OCI-LY7 (cell line): ENCODE measurements around the gene PARVB. TPM values are rescaled to one million over a fixed set of nuclear protein-coding genes. Genes with fewer than 3 reads are reported as not detected.

Experiments used
- BruUV-seq: library from RNA; stranded (reverse); fragments of 400-500 nt; replicated peaks from 2 replicates; lab custom pipeline; 2021; lab: Mats Ljungman, UMichigan
- CTCF ChIA-PET: fragments of 300-600 bp; sonication (Branson Sonifier 250); formaldehyde crosslinking; loops from one replicate; lab custom pipeline; 2022; ENCODE audit warnings: antibody characterized with exemption; ENCODE audit not compliant: unreplicated experiment; lab: Charles Lee
- POLR2A ChIA-PET: fragments of 300-600 bp; sonication (Branson Sonifier 250); formaldehyde crosslinking; loops from one replicate; lab custom pipeline; 2022; ENCODE audit warnings: antibody characterized with exemption; lab: Charles Lee
- DNase-seq: peaks from one replicate; pipeline ENCODE4 v3.0.0-alpha.2; 2015; ENCODE audit warnings: low spot score
- H2AFZ ChIP-seq: fragments of 200-600 bp; sonication (generic), shearing (Covaris generic); 2 replicates; pipeline ENCODE4 v1.6.1; 2014; ENCODE audit warnings: mild to moderate bottlenecking, antibody characterized with exemption, low read length, moderate library complexity
- H3K27ac ChIP-seq: fragments of 200-600 bp; sonication (generic); 2 replicates; pipeline ENCODE4 v1.5.1; 2014; ENCODE audit warnings: mixed run types, low read depth, mild to moderate bottlenecking, moderate library complexity, low read length, inconsistent platforms; ENCODE audit not compliant: poor library complexity, severe bottlenecking
- H3K36me3 ChIP-seq: fragments of 200-600 bp; sonication (generic); 2 replicates; pipeline ENCODE4 v1.6.1; 2014; ENCODE audit warnings: mild to moderate bottlenecking, antibody characterized with exemption, low read length, moderate library complexity, mixed read lengths; ENCODE audit not compliant: insufficient read depth
- H3K4me1 ChIP-seq: fragments of 200-600 bp; sonication (generic); 2 replicates; pipeline ENCODE4 v1.5.1; 2014; ENCODE audit warnings: mild to moderate bottlenecking, low read length; ENCODE audit not compliant: insufficient read depth, poor library complexity, severe bottlenecking
- H3K4me2 ChIP-seq: fragments of 200-600 bp; sonication (generic); 2 replicates; pipeline ENCODE4 v1.6.1; 2014; ENCODE audit warnings: mild to moderate bottlenecking, low read length
- H3K4me3 ChIP-seq: fragments of 200-600 bp; sonication (generic); 2 replicates; pipeline ENCODE4 v1.5.1; 2014; ENCODE audit warnings: mild to moderate bottlenecking, low read depth, low read length; ENCODE audit not compliant: poor library complexity, severe bottlenecking
- H3K79me2 ChIP-seq: fragments of 200-600 bp; sonication (generic); 2 replicates; pipeline ENCODE4 v1.6.1; 2016; ENCODE audit warnings: low read depth, mild to moderate bottlenecking, low read length, moderate library complexity, mixed read lengths; ENCODE audit not compliant: insufficient read depth
- H3K9me2 ChIP-seq: fragments of 200-600 bp; sonication (generic); 2 replicates; pipeline ENCODE4 v1.6.1; 2016; ENCODE audit warnings: mild to moderate bottlenecking, low read length, mixed read lengths; ENCODE audit not compliant: insufficient read depth
- H3K9me3 ChIP-seq: fragments of 200-600 bp; sonication (generic); 2 replicates; pipeline ENCODE4 v1.6.1; 2014; ENCODE audit warnings: mild to moderate bottlenecking, mixed run types, low read length, mixed read lengths
- H4K20me1 ChIP-seq: fragments of 200-600 bp; sonication (generic); 2 replicates; pipeline ENCODE4 v1.6.1; 2014; ENCODE audit warnings: mild to moderate bottlenecking, antibody characterized with exemption, low read length, moderate library complexity, mixed read lengths; ENCODE audit not compliant: insufficient read depth
- EZH2phosphoT487 ChIP-seq: fragments of 200-600 bp; sonication (generic); IDR thresholded peaks from 2 replicates; pipeline ENCODE4 v1.6.1; 2018; ENCODE audit warnings: low read depth, borderline replicate concordance, mild to moderate bottlenecking, mixed run types, antibody characterized with exemption, low read length, moderate library complexity, mixed read lengths
- intact Hi-C: fragments of 100-400 bp; cut with micrococcal nuclease; formaldehyde crosslinking; loops from one replicate; pipeline ENCODE4 v1.10.0; 2022; ENCODE audit not compliant: unreplicated experiment
- total RNA-seq, 2 experiments: library from RNA; depleted of rRNA in 1 of 2; stranded (reverse); fragments of >200 nt in 1 of 2; shearing (Covaris generic) in 1 of 2; gene quantifications; 2 replicates each; pipeline ENCODE4 v1.2.3, GENCODE V29; 2014 to 2022
- TF ChIP-seq, protein P1 (sequence below): fragments of 200-600 bp; sonication (generic); conservative IDR thresholded peaks from 2 replicates; pipeline ENCODE4 v1.5.1; 2014; ENCODE audit warnings: mild to moderate bottlenecking, antibody characterized with exemption, low read length, moderate library complexity, mixed read lengths

The PARVB gene
- total RNA-seq, 2 experiments from 2014 or later: 0.34 TPM; not detected in 1

DNA sequence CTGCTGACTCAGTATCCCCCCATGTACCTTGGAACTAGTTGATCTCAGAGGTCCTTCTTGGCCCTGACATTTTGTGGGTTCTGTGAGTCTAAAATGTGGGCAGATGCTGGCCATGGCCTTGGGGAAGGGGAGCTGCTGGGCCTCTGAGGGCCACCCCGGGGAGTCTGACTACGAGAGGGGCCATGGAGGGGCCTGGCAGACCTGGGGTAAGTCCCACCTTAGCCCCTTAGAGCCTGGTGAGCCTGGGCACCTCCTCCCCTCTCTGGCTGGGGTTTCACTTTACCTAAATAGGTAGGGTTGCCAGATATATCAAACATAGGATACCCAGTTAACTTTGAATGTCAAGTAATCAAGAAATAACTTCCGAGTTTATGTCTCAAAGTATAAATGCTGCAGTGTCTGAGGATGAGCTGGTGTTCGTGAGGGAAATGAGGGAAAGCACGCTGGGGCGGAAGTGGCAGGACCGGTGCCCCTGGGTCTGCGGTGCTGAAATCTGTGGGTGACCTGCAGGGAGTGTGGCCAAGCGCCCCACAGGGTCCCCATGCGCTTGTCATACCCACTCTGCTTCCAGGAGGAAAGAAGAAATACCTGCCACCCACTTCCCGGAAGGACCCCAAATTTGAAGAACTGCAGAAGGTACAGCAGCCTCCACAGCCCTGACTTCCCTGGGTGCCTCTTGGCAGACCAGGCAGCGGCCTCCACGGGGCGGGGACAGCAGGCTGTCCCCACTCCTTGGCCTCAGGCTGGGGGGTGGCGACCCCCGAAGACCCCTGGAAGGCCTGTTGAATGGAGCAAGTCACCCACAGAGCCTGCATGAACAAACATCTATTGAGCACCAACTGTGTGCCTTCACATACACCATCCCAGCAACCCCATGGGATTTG, 161.4 kb downstream of the PARVB start:
- Histone ChIP-seq H3K4me1 (peaks cover 25% of the 10 kb centered on the region), H3K79me2 (no peaks in the 10 kb centered on the region), H3K27ac (no peak overlapping the region), H3K4me3 (no peak overlapping the region), H3K9me3 (no peaks in the 10 kb centered on the region), H4K20me1 (no peaks in the 10 kb centered on the region), H3K36me3 (no peaks in the 10 kb centered on the region), H3K4me2 (no peak overlapping the region), H2AFZ (no peak overlapping the region), H3K9me2 (no peaks in the 10 kb centered on the region)
- intact Hi-C loops: no loop called here
- no peak for TF ChIP-seq EZH2phosphoT487
- TF ChIP-seq, protein P1, sequence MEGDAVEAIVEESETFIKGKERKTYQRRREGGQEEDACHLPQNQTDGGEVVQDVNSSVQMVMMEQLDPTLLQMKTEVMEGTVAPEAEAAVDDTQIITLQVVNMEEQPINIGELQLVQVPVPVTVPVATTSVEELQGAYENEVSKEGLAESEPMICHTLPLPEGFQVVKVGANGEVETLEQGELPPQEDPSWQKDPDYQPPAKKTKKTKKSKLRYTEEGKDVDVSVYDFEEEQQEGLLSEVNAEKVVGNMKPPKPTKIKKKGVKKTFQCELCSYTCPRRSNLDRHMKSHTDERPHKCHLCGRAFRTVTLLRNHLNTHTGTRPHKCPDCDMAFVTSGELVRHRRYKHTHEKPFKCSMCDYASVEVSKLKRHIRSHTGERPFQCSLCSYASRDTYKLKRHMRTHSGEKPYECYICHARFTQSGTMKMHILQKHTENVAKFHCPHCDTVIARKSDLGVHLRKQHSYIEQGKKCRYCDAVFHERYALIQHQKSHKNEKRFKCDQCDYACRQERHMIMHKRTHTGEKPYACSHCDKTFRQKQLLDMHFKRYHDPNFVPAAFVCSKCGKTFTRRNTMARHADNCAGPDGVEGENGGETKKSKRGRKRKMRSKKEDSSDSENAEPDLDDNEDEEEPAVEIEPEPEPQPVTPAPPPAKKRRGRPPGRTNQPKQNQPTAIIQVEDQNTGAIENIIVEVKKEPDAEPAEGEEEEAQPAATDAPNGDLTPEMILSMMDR: no peak
- POLR2A ChIA-PET: no interaction called here
- CTCF ChIA-PET: no interaction called here
- no TSS peak for BruUV-seq
- DNase-seq: no peak

DNA sequence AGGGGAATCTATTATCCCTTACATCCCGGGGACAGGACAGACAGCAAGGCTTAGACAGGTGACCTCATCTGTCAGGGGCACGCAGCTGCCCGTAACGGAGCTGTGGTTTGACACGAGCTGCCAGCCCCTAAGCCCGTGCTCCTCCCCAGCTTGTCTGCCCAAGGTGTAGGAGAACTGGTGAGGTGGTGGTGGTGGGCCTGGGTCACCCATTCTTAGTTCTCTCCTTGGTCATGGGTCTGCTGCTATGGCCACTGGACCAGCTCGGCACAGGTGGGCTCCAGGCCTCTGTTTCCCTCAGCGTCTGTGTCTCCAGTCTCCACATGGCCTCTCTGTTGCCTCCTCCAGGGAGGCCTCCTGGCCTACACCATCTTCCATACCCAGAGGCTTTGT, 162.0 kb downstream of the PARVB start:
- BruUV-seq: no TSS peak
- ChIA-PET POLR2A (interaction anchor here (0.8 kb wide), 1 partner anchor 9 kb away, joined by 3 read pairs; no protein-coding TSS in a partner anchor), CTCF (no interaction called here)
- intact Hi-C loops: no loop called here
- no peaks in the 10 kb centered on the region for H3K9me3 ChIP-seq
- TF ChIP-seq EZH2phosphoT487: no peak
- TF ChIP-seq, protein P1: no peak
- no peaks in the 10 kb centered on the region for H3K79me2 ChIP-seq
- no peaks in the 10 kb centered on the region for H3K36me3 ChIP-seq
- H3K4me1 ChIP-seq: peaks cover 22% of the 10 kb centered on the region
- H3K9me2 ChIP-seq: no peaks in the 10 kb centered on the region
- no peaks in the 10 kb centered on the region for H4K20me1 ChIP-seq
- H3K4me3 ChIP-seq: no peak overlapping the region
- DNase-seq: no peak
- H3K4me2 ChIP-seq: no peak overlapping the region
- no peak overlapping the region for H3K27ac ChIP-seq
- no peak overlapping the region for H2AFZ ChIP-seq

DNA sequence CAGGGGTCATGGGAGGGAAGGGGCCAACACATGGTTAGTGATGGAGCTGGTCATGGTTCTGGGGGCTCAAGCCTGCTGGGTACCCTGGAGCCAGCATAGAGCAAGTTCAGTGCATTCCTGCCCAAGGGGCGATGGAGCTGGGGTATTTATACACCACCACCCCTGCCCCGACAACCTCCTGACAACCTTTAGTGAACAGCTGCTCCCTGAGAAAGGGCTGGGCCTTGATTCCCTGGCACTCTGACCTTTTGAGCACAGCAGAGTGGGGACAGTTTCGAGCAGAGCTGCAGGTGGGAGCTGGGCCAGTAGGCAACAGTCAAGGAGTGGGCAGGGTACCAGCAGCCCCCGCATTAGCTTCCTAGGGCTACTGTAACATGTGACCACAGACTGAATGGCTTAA, 162.6 kb downstream of the PARVB start:
- TF ChIP-seq, protein P1: no peak
- no peak for TF ChIP-seq EZH2phosphoT487
- Histone ChIP-seq H2AFZ (no peak overlapping the region), H3K4me2 (no peak overlapping the region), H3K9me3 (no peaks in the 10 kb centered on the region), H3K27ac (no peak overlapping the region), H3K4me3 (no peak overlapping the region), H3K79me2 (no peaks in the 10 kb centered on the region), H4K20me1 (no peaks in the 10 kb centered on the region), H3K9me2 (no peaks in the 10 kb centered on the region), H3K36me3 (no peaks in the 10 kb centered on the region), H3K4me1 (peaks cover 16% of the 10 kb centered on the region)
- DNase-seq: no peak
- no TSS peak for BruUV-seq
- ChIA-PET POLR2A (interaction anchor here (0.8 kb wide), 1 partner anchor 8 kb away, joined by 3 read pairs; no protein-coding TSS in a partner anchor), CTCF (interaction anchor here (0.8 kb wide), 1 partner anchor 204 kb away, joined by 3 read pairs; no protein-coding TSS in a partner anchor)
- intact Hi-C loops: no loop called here
